Mesenchymal stem cell (in vitro differentiated cells and primary cell): Measurements from ENCODE around the gene BIRC5.

Experiments
- DNase-seq: peaks from one replicate; pipeline ENCODE4 v3.0.0-alpha.2; 2013
- H2AFZ ChIP-seq: one replicate; pipeline ENCODE4 v1.6.1; 2013; ENCODE audit warnings: low read depth, mild to moderate bottlenecking, control low read depth, inconsistent platforms, low read length, moderate library complexity
- H2AK5ac ChIP-seq: 2 replicates; pipeline ENCODE4 v1.6.1; 2013; ENCODE audit warnings: low read length, moderate library complexity, mild to moderate bottlenecking, inconsistent platforms; ENCODE audit not compliant: severe bottlenecking
- H2BK120ac ChIP-seq: one replicate; pipeline ENCODE4 v1.6.1; 2013; ENCODE audit warnings: low read depth, mild to moderate bottlenecking, inconsistent platforms, low read length, moderate library complexity
- H2BK12ac ChIP-seq, 2 experiments: one replicate each; pipeline ENCODE4 v1.6.1; 2013; ENCODE audit warnings: inconsistent platforms in 2 of 2, low read length in 2 of 2, mild to moderate bottlenecking in 2 of 2, moderate library complexity in 2 of 2, control low read depth in 1 of 2
- H2BK15ac ChIP-seq: one replicate; pipeline ENCODE4 v1.6.1; 2013; ENCODE audit warnings: mild to moderate bottlenecking, low read depth, inconsistent platforms; ENCODE audit not compliant: poor library complexity, severe bottlenecking
- H2BK5ac ChIP-seq: 2 replicates; pipeline ENCODE4 v1.6.1; 2013; ENCODE audit warnings: low read depth, mild to moderate bottlenecking, low read length, control low read depth, inconsistent platforms; ENCODE audit not compliant: poor library complexity, severe bottlenecking
- H3K14ac ChIP-seq, 2 experiments: one replicate each; pipeline ENCODE4 v1.6.1; 2013; ENCODE audit warnings: inconsistent platforms in 2 of 2, low read length in 2 of 2, control low read depth in 1 of 2, mild to moderate bottlenecking in 1 of 2, moderate library complexity in 1 of 2
- H3K18ac ChIP-seq, 2 experiments: one replicate each; pipeline ENCODE4 v1.6.1; 2013; ENCODE audit warnings: inconsistent platforms in 2 of 2, low read length in 2 of 2, control low read depth in 1 of 2, low read depth in 1 of 2, mild to moderate bottlenecking in 1 of 2
- H3K23ac ChIP-seq, 2 experiments: one replicate each; pipeline ENCODE4 v1.6.1; 2013; ENCODE audit warnings: inconsistent platforms in 2 of 2, low read length in 2 of 2, mild to moderate bottlenecking in 2 of 2, moderate library complexity in 2 of 2, control low read depth in 1 of 2
- H3K27ac ChIP-seq: 2 replicates; pipeline ENCODE4 v1.5.1; 2013; ENCODE audit warnings: mild to moderate bottlenecking, moderate library complexity, low read length, control low read depth, inconsistent platforms; ENCODE audit not compliant: poor library complexity, severe bottlenecking
- H3K27me3 ChIP-seq, 2 experiments: 2 replicates each; pipeline versions ENCODE4 v1.6.1 to v1.7.0; 2013; ENCODE audit warnings: low read length in 2 of 2, mild to moderate bottlenecking in 2 of 2, moderate library complexity in 2 of 2, control low read depth in 1 of 2, inconsistent platforms in 1 of 2; ENCODE audit not compliant: control insufficient read depth in 1 of 2, insufficient read depth in 1 of 2
- H3K36me3 ChIP-seq, 2 experiments: 2 replicates each; pipeline versions ENCODE4 v1.6.1 to v1.7.0; 2013; ENCODE audit warnings: low read length in 2 of 2, control low read depth in 1 of 2, inconsistent platforms in 1 of 2, low read depth in 1 of 2, mild to moderate bottlenecking in 1 of 2; ENCODE audit not compliant: insufficient read depth in 2 of 2, control insufficient read depth in 1 of 2
- H3K4ac ChIP-seq, 2 experiments: one replicate each; pipeline ENCODE4 v1.6.1; 2013; ENCODE audit warnings: inconsistent platforms in 2 of 2, low read length in 2 of 2, mild to moderate bottlenecking in 2 of 2, moderate library complexity in 2 of 2, control low read depth in 1 of 2, low read depth in 1 of 2
- H3K4me1 ChIP-seq: 2 replicates; pipeline ENCODE4 v1.6.1; 2013; ENCODE audit warnings: low read depth, low read length, control low read depth; ENCODE audit not compliant: control insufficient read depth, insufficient read depth
- H3K4me2 ChIP-seq: 2 replicates; pipeline ENCODE4 v1.6.1; 2013; ENCODE audit warnings: low read length, mild to moderate bottlenecking, inconsistent platforms; ENCODE audit not compliant: poor library complexity, severe bottlenecking
- H3K4me3 ChIP-seq, 2 experiments: 2 replicates each; pipeline versions ENCODE4 v1.5.1 to v1.7.0; 2013; ENCODE audit warnings: low read length in 2 of 2, mild to moderate bottlenecking in 2 of 2, control low read depth in 1 of 2, low read depth in 1 of 2; ENCODE audit not compliant: insufficient read depth in 1 of 2
- H3K79me1 ChIP-seq: replicated peaks from 2 replicates; pipeline ENCODE4 v1.6.1; 2013; ENCODE audit warnings: mild to moderate bottlenecking, control low read depth, low read length, inconsistent platforms; ENCODE audit not compliant: poor library complexity, severe bottlenecking
- H3K9ac ChIP-seq: 2 replicates; pipeline ENCODE4 v1.7.0; 2013; ENCODE audit warnings: mild to moderate bottlenecking, low read length, moderate library complexity
- H3K9me3 ChIP-seq: 2 replicates; pipeline ENCODE4 v1.7.0; 2013; ENCODE audit warnings: mild to moderate bottlenecking, low read length; ENCODE audit not compliant: control insufficient read depth
- H4K8ac ChIP-seq: one replicate; pipeline ENCODE4 v1.6.1; 2013; ENCODE audit warnings: inconsistent platforms, mild to moderate bottlenecking, low read length, moderate library complexity
- H4K91ac ChIP-seq: one replicate; pipeline ENCODE4 v1.6.1; 2013; ENCODE audit warnings: mild to moderate bottlenecking, low read length, inconsistent platforms
- WGBS: methylation state at CpG from one replicate; pipeline ENCODE4 v1.1.7; 2013; ENCODE audit warnings: mixed read lengths; 5-methylcytosine and 5-hydroxymethylcytosine counted together

The BIRC5 gene

DNA sequence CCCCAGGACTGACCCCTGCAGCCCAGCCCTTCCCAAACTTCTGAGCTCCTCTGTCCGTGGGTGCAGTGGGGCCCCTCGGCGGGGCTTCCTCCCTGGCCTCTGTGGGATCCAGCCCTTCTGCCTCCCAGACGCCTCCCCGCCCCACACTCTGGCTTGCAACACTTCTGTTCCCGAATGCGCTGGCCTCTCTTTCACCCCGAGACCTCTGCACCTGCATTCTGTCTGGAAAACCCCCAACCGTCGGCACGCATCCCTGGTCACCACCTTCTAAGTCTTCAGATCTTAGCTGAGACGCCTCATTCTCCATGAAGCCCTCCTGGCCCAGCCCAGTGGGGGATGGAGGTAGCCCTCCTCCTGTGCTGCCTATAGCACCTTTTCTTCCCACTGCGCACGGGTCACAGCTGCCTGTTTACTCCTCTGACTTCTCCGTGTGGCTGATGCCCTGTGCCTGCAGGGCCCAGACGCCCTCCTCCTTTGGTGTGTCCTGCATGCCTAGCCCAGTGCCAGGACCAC is 43.8 kb downstream of the BIRC5 start:
- Histone ChIP-seq H4K91ac (peak overlapping the region; percentile 95), H3K4me1 (peaks cover 37% of the 10 kb centered on the region), H2BK120ac (peak overlapping the region; percentile 44), H3K23ac (peak overlapping the region in 1 of 2 experiments; percentile 34), H3K9ac (no peak overlapping the region), H3K27ac (peak overlapping the region; percentile 76), H3K4me2 (peak overlapping the region; percentile 58), H2BK5ac (no peak overlapping the region), H3K9me3 (no peaks in the 10 kb centered on the region), H3K4me3 (no peak overlapping the region), H3K18ac (peak overlapping the region; percentile 65 to 98), H2AFZ (no peak overlapping the region), H3K27me3 (peaks cover 0 to 24% of the 10 kb centered on the region in 2 experiments), H3K4ac (peak overlapping the region; percentile 89 to 93), H4K8ac (peak overlapping the region; percentile 71), H2BK12ac (peak overlapping the region; percentile 81 to 96), H3K36me3 (no peaks in the 10 kb centered on the region), H2BK15ac (peak overlapping the region; percentile 88), H3K14ac (peak overlapping the region in 1 of 2 experiments; percentile 92), H2AK5ac (peak overlapping the region; percentile 64), H3K79me1 (peaks cover 3% of the 10 kb centered on the region)
- peak; percentile 82 for DNase-seq
- 22% methylated on average over 16 of the region's 16 CpGs for WGBS

DNA sequence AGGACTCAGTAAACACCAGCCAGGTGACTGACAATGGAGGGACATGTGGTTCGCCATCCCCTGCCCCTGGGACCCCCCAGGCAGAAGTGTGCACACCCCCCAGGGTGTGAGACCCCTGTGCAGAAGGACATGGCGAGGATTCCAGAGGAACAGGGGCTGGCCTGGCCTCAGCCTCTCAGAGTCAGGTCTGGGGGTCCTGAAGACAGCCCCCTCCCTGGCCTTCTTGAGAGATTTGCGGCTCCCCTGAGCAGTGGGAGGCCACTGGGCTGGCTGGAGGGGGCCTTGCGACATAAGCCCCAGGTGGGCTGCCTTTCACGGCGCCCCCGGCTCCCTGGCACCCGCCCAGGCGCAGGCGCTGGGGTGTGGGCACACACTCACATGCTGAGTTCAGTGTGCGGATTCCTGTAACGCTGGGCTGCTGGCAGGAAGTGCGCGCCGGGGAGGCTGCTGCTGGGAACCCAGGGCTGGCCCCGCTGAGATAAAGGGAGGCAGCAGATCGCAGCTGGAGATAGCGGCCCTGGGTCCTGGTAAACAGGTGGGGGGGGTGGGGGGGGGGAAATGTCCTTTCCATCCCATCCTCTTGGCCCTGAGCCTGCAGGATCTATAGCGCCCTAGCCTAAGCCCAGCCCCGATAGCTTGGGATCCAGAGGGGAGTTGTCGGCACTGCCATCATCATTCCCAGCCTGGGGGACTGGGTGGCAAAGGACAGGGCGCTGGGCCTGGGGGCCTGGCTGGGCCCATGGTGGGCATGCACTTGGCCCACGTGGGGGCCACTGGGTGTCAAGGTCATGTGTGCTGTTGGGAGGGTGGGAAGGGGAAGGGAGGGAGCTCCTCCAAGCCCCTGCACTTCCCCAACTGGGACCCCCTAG is 44.5 kb downstream of the BIRC5 start:
- H3K23ac ChIP-seq: peak overlapping the region in 1 of 2 experiments; percentile 34
- peak overlapping the region; percentile 49 for H2BK5ac ChIP-seq
- H3K36me3 ChIP-seq: no peaks in the 10 kb centered on the region
- peak overlapping the region; percentile 44 for H2BK120ac ChIP-seq
- peak overlapping the region; percentile 58 for H3K4me2 ChIP-seq
- H2AK5ac ChIP-seq: peak overlapping the region; percentile 85
- H2BK12ac ChIP-seq: peak overlapping the region; percentile 81 to 100
- peak overlapping the region; percentile 76 for H3K27ac ChIP-seq
- WGBS: 27% methylated on average over 21 of the region's 23 CpGs
- H3K4me1 ChIP-seq: peaks cover 44% of the 10 kb centered on the region
- H2BK15ac ChIP-seq: peak overlapping the region; percentile 96
- peak overlapping the region; percentile 71 for H4K8ac ChIP-seq
- H3K9ac ChIP-seq: no peak overlapping the region
- H2AFZ ChIP-seq: no peak overlapping the region
- H4K91ac ChIP-seq: peak overlapping the region; percentile 95
- H3K79me1 ChIP-seq: peaks cover 3% of the 10 kb centered on the region
- H3K4ac ChIP-seq: peak overlapping the region; percentile 89 to 93
- DNase-seq: peak; percentile 59
- H3K4me3 ChIP-seq: no peak overlapping the region
- no peaks in the 10 kb centered on the region for H3K9me3 ChIP-seq
- peak overlapping the region in 1 of 2 experiments; percentile 94 for H3K14ac ChIP-seq
- H3K27me3 ChIP-seq: peaks cover 0 to 26% of the 10 kb centered on the region in 2 experiments
- peak overlapping the region; percentile 65 to 98 for H3K18ac ChIP-seq

- Histone ChIP-seq H3K4me1 (peaks cover 42% of the 10 kb centered on the region), H4K91ac (peak overlapping the region; percentile 95), H2BK12ac (peak overlapping the region in 1 of 2 experiments; percentile 97), H3K36me3 (no peaks in the 10 kb centered on the region), H3K27me3 (peaks cover 0 to 26% of the 10 kb centered on the region in 2 experiments), H3K4ac (peak overlapping the region in 1 of 2 experiments; percentile 89), H3K27ac (no peak overlapping the region), H3K4me3 (no peak overlapping the region), H3K4me2 (no peak overlapping the region), H2AK5ac (peak overlapping the region; percentile 85), H3K9me3 (no peaks in the 10 kb centered on the region), H4K8ac (peak overlapping the region; percentile 19), H3K14ac (peak overlapping the region in 1 of 2 experiments; percentile 70), H2BK15ac (no peak overlapping the region), H2BK120ac (peak overlapping the region; percentile 44), H3K18ac (peak overlapping the region in 1 of 2 experiments; percentile 91), H2BK5ac (no peak overlapping the region), H3K23ac (no peak overlapping the region), H3K9ac (no peak overlapping the region), H2AFZ (no peak overlapping the region), H3K79me1 (peaks cover 1% of the 10 kb centered on the region)
- DNase-seq: no peak
- WGBS: 87% methylated on average over 8 of the region's 10 CpGs
Measured at GRCh38 chr17:78259192-78259554, 45.1 kb downstream of the BIRC5 start.
